Melanocyte of skin (primary cell): ENCODE measurements around the gene POLR2J. TPM values are rescaled to one million over a fixed set of nuclear protein-coding genes. Genes with fewer than 3 reads are reported as not detected.

ENCODE experiments used
- total RNA-seq, 2 donors: library from RNA; depleted of rRNA; stranded (reverse); fragments of >200 nt; gene quantifications; 2 replicates each; pipeline ENCODE4 v1.2.3, GENCODE V29; 2012

POLR2J gene
- 10 to 100 TPM; 36.5 to 52.3 TPM for total RNA-seq

DNA sequence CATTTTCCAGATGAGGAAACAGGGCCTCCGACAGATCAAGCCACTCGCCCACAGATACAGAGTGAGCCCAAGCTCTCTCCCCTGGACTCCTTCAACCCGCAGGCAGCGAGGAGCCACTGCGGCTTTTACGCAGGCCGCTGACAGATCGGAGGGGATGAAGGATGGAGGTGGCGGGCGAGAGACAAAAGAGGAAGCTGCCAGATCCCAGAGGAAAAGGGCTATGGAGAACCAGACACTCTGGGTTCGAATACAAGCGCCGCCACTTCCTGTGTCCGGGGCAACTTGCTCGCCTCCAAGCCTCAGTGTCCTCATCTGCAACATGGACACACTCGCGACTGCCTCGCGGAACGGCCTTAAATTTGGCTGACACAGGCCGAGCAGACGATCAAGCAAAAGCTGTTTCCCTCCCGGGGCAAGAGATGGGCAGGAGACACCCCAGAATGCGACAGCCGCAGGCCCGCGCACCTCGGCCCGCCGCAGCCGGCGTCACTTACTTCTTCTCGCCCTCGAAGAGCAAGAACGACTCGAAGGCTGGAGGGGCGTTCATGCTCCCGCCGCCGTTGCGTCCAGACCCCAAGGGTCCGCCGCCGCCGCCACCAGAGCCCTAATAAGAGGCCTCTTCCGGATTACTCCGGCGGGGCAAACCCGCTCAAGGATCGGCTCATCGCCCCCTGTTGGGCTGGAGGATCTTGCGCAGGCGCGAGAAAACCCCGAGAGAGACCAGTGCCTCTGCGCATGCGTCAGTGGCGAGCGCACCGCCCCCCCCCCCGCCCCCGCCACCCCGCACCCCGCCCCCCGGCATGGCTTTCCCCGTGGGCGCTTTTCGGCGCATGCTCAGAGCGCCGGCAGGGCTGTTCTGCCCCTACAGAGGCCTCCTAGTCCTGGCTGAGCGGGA lies at the start of gene POLR2J:
POLR2J (minus strand) TSS at position 609 of the 895 bp plus-strand sequence; CDS start at position 547, 62 bp downstream.

DNA sequence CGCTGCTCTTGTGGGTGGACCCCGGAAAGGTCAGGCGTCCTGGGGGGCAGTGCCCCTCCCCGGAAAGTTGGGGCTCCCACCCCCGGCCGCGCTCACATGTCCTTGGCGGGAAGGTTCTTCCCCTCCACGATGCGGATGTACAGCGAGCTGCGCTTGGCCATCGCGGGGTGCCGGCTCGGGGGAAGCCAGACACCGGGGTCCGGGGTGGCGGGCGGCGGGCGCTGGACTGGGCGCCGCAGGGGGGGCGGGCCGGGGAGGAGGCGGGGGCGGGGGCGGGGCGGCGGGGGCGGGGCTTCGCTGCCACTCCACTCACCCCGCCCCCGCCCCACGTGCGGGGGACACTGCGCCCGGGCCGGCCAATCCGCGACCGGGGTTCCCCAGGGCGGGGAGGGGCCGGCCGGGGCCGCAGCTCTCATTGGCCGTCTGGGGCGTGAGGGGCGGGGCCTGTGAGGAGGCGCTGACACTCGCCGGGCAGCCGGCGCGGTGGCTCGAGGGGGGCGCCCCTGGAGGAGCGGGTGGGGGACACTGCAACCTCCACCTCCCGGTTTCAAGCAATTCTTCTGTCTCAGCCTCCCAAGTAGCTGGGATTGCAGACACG lies 38.9 kb upstream of the POLR2J start, which contains the start of gene RASA4B:
RASA4B (minus strand) TSS at position 228 of the 598 bp plus-strand sequence; CDS start at position 161, 67 bp downstream.

DNA sequence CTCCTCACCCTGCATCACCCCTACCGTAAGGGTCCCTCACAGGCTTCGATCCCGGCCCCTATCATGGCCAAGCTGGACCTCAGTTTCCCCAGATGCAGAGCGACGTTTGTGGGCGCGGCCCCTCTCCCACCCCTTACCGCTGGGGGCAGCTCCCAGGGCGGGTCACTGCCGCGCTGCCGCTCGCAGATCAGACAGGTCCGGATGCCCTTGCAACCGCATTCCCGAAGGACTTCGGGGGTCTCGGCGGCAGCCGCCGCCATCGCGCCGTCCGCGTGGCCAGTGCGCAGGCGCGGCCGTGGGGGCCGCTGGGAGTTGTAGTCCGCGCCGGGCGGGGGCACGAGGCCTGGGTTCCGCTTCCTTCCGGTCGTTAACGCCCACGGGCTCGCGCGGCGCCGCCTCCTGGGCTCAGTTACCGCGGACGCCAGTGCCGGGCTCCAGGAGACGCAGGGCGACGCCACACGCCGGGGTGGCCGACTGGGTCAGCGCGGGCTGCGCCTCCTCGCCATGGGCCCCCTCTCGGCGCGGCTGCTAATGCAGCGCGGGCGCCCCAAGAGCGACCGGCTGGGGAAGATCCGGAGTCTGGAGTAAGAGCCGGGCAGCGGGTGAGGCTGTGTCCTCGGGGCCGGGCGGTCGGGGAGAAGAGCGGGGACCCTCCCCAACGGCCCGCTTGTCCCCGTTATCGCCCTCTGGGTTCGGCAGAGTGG lies 14.0 kb downstream of the POLR2J start, which contains the start of the genes ALKBH4 and LRWD1:
ALKBH4 (minus strand) TSS at position 287 of the 704 bp plus-strand sequence; CDS start at position 260, 27 bp downstream.
LRWD1 (plus strand) TSS at position 408 of the 704 bp plus-strand sequence; CDS start at position 505, 97 bp downstream.

DNA sequence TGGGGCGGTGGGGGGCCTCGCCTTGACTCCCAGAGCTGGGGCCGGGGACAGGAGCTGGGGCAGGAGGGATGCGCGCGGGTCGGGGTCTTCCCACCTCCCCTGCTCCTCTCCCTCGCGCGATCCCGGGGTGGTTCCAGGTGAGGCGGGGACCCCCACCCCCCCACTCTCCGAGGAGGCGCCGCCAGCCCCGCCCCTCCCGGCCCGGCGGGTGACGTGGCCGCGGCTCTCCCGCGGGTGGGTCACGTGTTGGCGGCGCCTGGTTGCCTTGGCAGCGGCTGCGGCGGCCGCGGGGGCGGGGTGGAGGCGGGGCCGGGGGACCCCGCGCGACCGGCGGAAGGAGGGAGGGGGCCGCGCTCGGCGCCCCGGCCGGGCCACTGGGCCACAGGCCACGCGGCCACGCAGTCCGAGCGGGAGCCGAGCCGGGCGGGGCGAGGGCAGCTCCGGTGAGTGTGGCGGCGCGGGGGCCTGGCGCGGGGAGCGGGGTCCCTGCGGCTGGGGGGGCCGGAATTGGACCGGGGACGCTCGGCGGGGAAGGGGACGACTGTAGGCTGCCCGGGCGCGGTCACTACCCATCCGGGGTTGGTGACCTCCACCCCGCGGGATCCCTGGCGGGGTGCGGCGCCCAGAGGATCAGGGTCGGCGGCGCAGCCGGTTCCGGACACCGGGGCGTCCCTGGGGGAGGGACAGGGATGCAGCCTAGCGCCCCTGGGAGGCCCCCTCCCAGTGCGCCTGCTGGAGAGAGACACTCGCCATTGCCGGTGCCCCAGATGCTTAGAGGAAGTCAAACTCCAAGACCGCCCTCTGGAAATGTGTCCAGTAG lies 45.3 kb downstream of the POLR2J start, which contains the start of gene ORAI2:
ORAI2 (plus strand) TSS at position 357 of the 820 bp plus-strand sequence. CDS start 5,382 bp downstream, outside the sequence.

Other genes starting within 250 kb of the POLR2J start
- 1 to 10 TPM; 2.0 to 5.5 TPM for gene SH2B2, start 192.1 kb downstream of the POLR2J start, total RNA-seq
- not detected for gene SPDYE6, start 122.5 kb downstream of the POLR2J start, total RNA-seq
- gene PRKRIP1, start 82.6 kb downstream of the POLR2J start, total RNA-seq = 10 to 100 TPM; 11.0 to 12.3 TPM
- gene ORAI2, start 45.3 kb downstream of the POLR2J start, total RNA-seq = 10 to 100 TPM; 21.0 to 26.0 TPM
- 10 to 100 TPM; 14.3 to 20.0 TPM for gene ALKBH4, start 14.1 kb downstream of the POLR2J start, total RNA-seq
- gene LRWD1, start 13.9 kb downstream of the POLR2J start, total RNA-seq = 10 to 100 TPM; 30.3 to 48.6 TPM
- under 1 TPM; under 0.01 to 1.00 TPM for gene RASA4B, start 38.9 kb upstream of the POLR2J start, total RNA-seq
- gene UPK3BL2, start 64.8 kb upstream of the POLR2J start, total RNA-seq = 1 to 10 TPM; 2.3 to 2.4 TPM
- not detected for gene SPDYE2, start 72.3 kb upstream of the POLR2J start, total RNA-seq
- 10 to 100 TPM; 33.0 to 66.4 TPM for gene POLR2J3, start 93.7 kb upstream of the POLR2J start, total RNA-seq
- 1 to 10 TPM in 1 of 2 donors, under 1 TPM in 1; 0.33 to 2.1 TPM for gene RASA4, start 137.8 kb upstream of the POLR2J start, total RNA-seq
- gene UPK3BL1, start 163.9 kb upstream of the POLR2J start, total RNA-seq = 10 to 100 TPM in 1 of 2 donors, 1 to 10 TPM in 1; 6.2 to 11.0 TPM
- gene SPDYE2B, start 171.4 kb upstream of the POLR2J start, total RNA-seq = not detected
- 1 to 10 TPM; 3.0 to 4.5 TPM for gene POLR2J2, start 192.7 kb upstream of the POLR2J start, total RNA-seq